IPS-18c (cell line): Measurements from ENCODE around the gene TSPAN12.

Experiments
- H3K4me3 ChIP-seq: 2 replicates; pipeline ENCODE4 v1.7.0; 2013; ENCODE audit warnings: low read depth, mild to moderate bottlenecking, low read length, moderate library complexity; ENCODE audit not compliant: insufficient read depth
- H3K9me3 ChIP-seq: one replicate; pipeline ENCODE4 v1.6.1; 2013; ENCODE audit warnings: mild to moderate bottlenecking, low read length, moderate library complexity; ENCODE audit not compliant: control insufficient read depth, insufficient read depth

The TSPAN12 gene

DNA sequence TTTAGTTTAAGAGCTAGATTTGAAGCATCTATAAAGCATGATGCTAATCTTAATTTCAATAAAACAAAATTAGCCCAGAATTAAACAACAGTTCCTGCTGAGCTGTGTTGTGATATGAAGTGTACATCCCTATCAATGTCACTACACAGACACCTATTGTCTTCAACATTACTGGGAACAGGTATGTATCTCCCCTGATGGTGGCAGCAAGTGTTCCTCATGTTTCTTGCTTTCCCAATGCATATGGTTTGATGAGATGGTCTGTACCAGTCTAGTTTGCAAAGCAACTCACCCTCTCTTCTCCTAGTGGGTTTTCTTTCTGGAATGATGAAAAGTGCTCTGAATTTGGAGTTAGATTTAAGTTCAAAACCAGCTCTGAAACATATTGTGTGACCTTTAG, 38.1 kb downstream of the TSPAN12 start:
- H3K4me3 ChIP-seq = no peak overlapping the region
- no peaks in the 10 kb centered on the region for H3K9me3 ChIP-seq

DNA sequence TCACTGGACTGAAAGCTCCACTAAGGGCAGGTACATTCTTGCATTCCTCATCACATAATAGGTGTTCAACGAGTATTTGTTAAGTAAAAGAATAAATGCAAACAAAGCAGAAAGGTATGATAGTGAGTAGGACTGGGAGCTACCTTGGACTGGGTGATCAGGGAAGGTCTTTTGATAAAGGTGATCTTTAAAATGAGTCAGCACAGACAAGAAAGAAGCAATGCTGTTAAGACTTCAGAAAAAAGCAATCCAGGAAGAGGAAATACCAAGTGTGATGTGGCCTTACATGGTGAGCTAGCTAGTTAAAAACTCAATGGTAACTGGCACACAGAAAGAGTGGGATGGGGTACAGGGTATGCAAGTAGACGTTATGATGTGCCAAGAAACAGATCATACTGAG, 40.1 kb downstream of the TSPAN12 start:
- H3K4me3 ChIP-seq = no peak overlapping the region
- H3K9me3 ChIP-seq = no peaks in the 10 kb centered on the region

DNA sequence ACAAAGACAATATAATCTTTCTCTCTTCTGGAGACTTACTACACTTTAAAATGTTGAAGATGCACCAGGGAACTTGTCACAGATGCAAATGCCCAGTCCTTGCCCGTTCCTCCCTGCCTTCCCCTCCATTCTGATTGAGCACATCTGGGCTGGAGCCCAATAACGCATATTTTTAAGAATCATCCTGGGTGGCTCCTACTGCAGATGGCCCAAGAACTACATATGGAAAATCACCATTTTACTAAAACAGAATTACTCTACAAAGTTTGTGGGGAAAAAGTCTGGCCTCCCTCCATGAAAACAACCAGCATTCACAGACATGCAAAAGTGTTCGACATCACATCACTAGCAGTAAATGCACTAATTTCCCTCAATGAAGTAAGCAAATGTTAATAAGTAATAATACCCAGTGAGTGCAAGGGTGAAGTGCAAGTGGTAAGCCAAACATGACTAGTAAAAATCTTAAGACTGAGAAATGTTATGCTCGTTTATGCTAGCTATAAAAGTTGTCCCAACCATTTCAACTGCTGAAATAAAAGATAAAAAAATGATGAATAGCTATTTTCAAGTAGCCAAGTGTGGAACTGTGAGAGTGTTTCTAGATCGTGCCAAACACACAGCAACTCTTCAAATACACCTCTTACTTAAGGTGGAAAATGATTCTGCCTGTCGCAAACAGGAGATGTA, 43.5 kb downstream of the TSPAN12 start:
- Histone ChIP-seq H3K9me3 (no peaks in the 10 kb centered on the region), H3K4me3 (no peak overlapping the region)

DNA sequence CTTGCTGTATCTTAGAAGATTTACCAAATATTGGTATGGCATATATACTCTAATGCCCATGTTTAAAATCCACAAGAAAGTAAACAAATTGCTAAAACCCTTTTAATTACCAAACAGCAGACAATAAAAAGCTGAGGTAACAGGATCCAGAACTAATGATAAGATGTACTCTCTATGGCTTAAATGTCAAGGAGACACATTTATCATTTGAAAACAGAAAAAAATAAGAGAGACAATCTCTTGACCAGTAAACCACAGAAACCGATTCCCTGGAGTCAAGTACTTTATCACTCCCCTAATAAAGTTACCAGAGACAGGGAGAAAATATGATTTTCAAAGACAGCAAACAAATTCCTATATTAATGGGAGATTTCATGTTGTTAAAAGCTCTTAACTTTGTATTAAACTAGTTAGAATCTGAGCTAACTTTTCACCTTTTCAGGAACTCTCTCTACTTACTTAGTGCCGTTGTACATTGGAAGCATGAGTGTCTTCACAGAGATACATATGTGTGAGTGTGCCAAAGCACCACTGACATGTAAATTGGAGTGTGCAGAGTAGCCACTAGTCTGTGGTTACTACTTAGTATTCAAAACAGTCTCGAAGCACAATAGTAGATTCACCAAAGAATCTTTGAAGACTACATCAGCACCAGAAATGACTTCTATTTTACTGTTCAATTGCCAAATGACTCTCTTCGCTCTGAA, 44.2 kb downstream of the TSPAN12 start:
- Histone ChIP-seq H3K9me3 (no peaks in the 10 kb centered on the region), H3K4me3 (no peak overlapping the region)

DNA sequence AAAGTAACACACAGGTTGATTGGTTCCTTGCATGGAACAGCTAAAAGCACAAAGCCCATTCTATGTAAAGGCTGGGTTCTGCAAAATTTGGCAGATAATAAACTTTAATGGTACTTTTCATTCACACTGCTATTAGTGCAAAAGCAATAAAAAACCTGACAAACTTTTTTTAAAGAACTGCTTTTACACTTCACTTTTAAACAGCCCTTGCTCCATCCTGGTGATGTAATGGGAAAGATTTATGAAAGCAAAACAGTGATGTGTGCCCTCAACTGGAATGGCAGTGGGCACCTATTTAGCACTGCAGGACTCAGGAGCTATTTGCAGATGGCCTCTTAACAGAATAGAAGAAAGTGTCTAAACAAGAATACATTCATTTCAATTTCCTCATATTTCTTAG, 44.9 kb downstream of the TSPAN12 start:
- no peak overlapping the region for H3K4me3 ChIP-seq

DNA sequence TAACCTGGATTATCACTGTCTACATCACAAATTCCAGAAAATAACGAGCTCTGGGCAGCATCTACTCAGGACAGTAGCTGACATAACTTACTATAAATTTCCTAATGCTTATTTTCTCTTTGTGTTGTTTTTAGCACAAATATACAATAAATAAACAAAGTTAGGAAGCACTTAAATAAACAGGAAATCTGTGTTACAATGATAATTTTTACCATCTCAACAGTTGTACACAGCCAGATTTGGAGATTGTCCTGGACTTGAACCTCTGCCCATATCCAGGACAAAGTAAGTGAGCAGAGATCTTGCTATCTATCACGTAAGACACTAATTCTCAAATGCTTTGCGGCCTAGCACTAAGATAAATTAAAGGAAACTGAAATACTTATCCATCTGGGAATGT, 48.7 kb downstream of the TSPAN12 start:
- Histone ChIP-seq H3K4me3 (no peak overlapping the region), H3K9me3 (no peaks in the 10 kb centered on the region)

More for the DNA sequence above, 44.9 kb downstream of the TSPAN12 start:
- no peaks in the 10 kb centered on the region for H3K9me3 ChIP-seq

DNA sequence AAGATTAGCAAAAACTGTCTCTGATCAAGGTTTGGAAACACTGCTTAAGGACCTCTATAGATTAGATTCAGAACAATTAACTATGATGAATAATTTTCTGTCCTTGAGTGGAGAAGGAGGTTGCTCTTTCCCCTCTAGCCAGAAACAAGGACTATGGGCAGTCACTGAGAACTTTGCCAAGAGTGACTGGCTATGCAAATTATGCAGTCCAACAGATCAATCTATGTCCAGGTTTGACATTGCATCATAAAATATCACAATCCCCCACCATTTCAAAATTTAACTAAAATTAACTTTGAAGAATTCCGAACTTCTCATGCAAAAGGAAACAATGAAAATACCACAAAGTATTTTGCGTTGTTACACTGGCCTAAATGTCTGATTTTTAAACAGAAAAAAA, 50.6 kb downstream of the TSPAN12 start:
- Histone ChIP-seq H3K9me3 (no peaks in the 10 kb centered on the region), H3K4me3 (no peak overlapping the region)

DNA sequence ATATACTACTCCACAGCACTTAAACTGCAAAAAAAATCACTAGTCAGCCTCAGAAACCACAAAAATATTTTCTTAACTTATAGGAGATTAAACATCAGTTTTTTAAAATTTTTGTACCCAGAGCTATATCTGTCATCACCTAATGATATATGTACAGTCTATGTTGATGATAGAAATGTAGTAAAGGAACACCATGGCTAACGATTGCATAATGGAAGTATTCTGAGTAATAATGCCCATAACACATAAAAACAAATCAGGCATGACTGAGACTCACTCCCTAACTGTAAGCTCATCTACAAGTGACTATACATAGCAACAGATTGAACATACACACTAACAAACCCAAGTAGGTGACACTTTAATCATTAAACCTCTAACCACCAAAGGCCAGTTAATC, 51.3 kb downstream of the TSPAN12 start:
- Histone ChIP-seq H3K4me3 (no peak overlapping the region), H3K9me3 (no peaks in the 10 kb centered on the region)

DNA sequence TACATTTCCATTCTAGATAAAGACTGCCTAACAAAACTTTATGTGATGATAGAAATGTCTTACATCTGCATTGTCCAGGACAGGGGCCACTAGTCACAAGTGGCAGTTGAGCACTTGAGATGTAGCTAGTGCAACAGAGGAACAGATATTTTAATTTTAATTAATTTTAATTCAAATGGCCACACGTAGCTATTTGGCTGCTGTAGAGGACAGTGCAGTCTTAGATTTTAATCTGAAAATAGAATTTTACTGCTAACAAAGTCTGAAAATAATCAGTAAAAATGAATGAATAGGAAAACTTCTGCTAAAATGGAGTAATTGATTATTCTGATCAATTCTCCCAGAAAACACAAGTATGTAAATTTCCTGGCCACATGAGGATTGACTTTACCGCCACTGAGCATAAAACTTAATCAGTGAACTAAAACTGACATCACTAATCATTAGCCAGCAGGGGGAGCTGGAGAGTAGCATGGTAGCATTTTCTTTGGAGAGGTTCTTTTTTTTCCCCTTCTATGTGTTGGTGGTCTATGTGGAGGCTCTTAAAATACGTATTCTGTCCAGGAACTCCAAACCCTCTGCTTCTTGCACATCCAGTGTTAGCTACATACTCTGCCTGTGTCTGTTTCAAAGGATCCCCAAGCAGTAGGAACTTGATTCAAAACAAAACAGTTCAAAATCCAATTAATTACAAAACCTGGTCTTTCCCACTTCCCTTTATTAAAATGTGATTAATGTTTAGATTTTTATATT, 52.1 kb downstream of the TSPAN12 start:
- no peaks in the 10 kb centered on the region for H3K9me3 ChIP-seq
- H3K4me3 ChIP-seq = no peak overlapping the region

DNA sequence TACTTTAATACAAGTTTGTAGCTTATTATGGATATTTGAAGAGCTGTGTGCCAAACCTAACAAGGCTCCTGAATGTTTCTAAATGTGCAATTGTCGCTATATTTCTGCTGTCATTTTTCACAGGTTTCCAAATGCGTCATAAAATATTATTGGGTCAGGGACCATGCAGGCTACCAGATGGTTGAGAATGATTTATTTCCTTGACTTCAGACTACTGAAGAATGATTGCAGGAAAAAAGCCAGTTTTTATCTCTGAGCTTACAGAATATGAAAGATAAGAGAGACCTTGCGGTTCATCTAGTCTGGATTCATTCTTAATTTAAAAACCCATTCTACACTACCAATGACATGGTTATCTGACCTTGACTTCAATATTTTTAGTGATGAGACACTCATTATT, 55.2 kb downstream of the TSPAN12 start:
- Histone ChIP-seq H3K9me3 (no peaks in the 10 kb centered on the region), H3K4me3 (no peak overlapping the region)

DNA sequence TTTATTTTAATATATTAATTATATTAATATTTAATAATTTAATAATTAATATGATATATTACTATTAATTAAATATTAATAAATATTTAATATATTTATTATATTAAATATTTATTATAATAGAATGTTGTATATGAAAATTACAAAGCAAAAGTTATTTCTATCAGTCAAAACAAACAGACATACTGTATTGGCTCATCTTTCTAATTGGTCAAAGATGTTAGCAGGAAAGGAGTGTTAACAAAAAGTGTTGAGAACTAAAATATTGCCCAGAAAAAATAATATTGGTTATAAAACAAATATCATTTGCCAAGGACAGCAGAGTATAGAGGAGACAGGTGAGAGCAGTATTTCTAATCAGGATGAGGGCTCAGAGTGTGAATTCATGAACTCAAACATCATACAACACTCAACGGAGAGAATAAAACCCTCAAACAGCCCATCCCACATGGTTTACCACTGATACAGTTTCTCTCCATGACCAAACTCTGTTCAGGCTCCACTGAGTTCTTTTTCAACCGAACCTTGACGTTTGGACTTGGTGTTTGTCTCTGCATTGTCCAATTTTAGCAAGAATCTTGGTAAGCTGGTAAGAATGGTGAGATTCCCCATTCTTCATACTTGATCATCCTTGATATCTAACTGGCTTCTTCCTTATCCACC, 58.0 kb downstream of the TSPAN12 start:
- Histone ChIP-seq H3K4me3 (no peak overlapping the region), H3K9me3 (no peaks in the 10 kb centered on the region)

DNA sequence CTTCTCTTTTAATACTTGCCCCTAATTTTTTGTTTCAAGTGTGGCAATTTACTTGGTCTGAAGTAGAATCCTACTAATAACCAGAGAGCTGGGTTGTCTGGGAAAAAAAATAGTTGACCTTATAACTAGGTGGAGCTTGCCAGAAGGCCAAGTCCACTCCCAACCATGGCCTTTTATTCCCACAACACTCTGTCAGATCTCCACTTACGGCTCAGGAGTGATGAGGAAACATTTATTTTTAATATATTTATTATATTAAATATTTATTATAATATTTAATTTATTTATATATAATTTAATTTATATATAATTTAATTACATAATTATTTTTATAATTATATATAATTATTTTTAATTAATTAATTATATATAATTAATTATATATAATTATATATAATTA, 58.8 kb downstream of the TSPAN12 start:
- Histone ChIP-seq H3K9me3 (no peaks in the 10 kb centered on the region), H3K4me3 (no peak overlapping the region)

DNA sequence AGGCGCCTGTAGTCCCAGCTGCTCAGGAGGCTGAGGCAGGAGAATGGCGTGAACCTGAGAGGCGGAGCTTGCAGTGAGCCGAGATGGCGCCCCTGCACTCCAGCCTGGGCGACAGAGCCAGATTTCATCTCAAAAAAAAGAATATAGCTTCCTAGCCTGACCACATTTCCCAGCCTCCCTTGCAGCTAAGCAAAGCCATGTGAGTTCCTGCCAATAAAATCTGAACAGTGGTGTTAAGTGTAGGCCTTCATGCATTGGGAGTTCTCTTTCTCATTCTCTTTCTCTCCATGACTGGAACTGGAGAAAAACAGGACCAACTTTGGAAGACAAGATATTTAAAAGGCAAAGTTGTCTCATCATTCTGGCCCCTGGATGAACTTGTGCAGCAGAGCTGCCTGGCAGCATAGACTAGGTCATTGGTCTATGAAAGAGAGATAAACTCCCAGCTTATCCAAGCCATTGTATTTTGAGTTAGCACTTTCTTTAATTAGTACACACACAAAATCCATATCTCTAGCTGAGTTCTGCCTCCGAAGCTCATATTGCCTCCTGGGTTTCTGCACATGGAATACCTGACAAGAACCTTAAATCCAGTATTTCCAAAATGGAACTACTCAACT, 60.8 kb downstream of the TSPAN12 start:
- no peak overlapping the region for H3K4me3 ChIP-seq

DNA sequence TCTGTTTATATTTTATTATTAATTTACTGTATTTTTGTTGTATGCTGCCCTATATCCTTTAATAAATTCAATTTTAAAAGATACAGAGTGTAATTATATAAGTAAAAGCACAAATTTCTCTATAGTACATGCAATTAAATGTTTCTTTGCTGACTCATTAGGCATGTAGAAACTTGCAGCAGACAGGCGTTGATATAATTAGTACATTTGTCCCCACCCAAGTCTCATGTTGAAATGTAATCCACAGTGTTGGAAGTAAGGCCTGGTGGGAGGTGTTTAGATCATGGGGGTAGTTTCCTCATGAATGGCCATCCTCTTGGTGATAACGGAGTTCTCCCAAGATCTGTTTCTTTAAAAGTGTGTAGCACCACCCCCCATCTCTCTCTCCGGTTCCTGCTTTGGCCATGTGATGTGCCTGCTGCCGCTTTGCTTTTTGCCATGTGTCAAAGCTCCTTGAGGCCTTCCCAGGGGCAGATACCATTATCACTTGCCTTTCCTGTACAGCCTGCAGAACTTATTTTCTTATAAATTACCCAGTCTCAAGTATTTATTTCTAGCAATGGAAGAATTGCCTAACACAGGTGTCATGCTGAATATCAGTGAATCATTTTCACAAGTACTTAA, 63.7 kb downstream of the TSPAN12 start:
- no peaks in the 10 kb centered on the region for H3K9me3 ChIP-seq
- H3K4me3 ChIP-seq = no peak overlapping the region

More for the DNA sequence above, 60.8 kb downstream of the TSPAN12 start:
- H3K9me3 ChIP-seq = no peaks in the 10 kb centered on the region

DNA sequence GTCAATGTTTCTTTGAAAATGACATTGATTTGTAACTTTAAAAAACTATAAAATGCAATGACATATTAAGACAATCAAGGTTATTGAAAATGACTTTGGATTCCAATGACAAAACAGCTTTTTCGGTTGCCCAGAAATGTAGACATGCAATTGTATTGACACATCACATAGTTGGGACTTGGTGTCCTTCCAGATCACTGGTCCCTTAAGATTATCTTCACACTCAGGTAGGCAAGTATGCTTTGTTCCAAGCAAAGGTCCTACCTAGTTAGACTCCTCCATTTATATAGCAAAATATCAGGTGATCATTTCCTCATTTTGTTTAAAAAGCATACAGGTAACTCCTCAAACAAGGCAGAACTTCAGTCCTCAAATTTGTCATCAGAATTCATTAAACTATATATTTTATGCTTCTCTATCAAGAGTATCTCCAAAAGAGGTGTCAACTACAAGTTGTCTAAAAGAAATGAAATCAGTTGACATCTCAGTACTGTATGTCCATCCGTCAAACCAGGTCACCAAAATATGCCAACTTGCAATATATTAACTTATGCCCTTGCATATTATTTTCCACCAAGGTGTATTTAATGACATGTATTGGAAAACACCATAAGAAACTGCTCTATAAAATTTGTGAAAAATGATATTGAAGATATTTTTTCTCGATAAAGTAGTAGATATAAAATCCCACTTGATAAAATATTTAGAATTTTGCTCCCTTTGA, 64.6 kb downstream of the TSPAN12 start:
- H3K9me3 ChIP-seq = no peaks in the 10 kb centered on the region
- H3K4me3 ChIP-seq = no peak overlapping the region

DNA sequence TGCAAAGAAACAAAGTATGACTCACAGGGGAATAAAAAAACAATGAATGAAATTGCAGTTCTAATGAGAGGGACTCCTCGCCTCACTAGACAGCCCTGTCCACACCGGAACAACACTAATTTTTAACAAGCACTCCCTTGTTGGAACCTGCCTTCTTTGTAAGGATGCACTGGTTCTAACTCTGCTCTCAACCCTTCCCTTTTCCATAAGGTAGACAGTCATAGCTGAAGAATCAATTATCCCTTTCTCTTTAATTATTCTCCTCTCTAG, 65.1 kb downstream of the TSPAN12 start:
- no peaks in the 10 kb centered on the region for H3K9me3 ChIP-seq
- no peak overlapping the region for H3K4me3 ChIP-seq
